GM12801 (cell line): ENCODE data around the gene GUCA2B.

Source experiments
- TF ChIP-seq, protein P1 (sequence below): IDR thresholded peaks from one replicate; pipeline ENCODE4 v1.5.1; 2011; ENCODE audit warnings: control low read depth; ENCODE audit not compliant: insufficient read length; ENCODE audit errors: extremely low read depth

Gene GUCA2B

DNA sequence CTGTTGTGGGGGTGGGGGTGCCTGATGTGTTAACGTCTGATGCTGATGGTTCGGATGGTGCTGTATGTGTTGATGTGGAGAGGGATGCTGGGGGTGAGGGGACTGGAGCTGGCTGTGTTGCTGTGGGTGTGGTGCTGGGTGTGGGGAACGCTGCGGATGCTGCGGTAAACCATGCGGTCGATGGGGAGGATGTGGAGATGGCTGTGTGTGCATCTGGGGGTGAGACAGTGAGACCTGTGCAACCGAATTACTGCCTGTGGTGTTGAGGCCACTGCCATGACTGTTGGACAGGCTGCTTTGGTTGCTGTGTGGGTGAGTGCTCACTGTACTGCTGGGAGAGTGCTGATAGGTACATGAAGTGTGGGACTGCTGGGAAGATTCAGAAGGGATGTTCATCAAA is 38.1 kb downstream of the GUCA2B start:
- TF ChIP-seq, protein P1, sequence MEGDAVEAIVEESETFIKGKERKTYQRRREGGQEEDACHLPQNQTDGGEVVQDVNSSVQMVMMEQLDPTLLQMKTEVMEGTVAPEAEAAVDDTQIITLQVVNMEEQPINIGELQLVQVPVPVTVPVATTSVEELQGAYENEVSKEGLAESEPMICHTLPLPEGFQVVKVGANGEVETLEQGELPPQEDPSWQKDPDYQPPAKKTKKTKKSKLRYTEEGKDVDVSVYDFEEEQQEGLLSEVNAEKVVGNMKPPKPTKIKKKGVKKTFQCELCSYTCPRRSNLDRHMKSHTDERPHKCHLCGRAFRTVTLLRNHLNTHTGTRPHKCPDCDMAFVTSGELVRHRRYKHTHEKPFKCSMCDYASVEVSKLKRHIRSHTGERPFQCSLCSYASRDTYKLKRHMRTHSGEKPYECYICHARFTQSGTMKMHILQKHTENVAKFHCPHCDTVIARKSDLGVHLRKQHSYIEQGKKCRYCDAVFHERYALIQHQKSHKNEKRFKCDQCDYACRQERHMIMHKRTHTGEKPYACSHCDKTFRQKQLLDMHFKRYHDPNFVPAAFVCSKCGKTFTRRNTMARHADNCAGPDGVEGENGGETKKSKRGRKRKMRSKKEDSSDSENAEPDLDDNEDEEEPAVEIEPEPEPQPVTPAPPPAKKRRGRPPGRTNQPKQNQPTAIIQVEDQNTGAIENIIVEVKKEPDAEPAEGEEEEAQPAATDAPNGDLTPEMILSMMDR = no peak

DNA sequence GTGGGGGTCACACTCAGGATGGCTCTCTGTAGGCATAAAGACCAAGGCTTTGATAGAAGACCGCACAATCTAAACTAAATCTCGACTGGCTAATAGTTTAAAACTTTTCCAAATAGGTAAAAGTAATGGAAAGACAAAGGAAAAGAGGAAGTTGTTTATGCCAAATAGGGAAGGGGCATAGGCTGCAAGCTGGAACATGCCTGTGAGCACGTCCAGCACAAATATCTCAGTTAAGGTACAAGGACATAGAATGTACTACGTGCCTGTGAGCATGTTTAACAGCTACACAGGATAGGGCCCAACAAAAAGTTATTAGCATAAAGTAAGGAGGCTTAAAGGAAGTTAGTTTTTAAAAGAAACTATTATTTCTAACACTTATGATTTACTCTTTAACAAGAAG is 38.9 kb downstream of the GUCA2B start:
- TF ChIP-seq, protein P1 = no peak

DNA sequence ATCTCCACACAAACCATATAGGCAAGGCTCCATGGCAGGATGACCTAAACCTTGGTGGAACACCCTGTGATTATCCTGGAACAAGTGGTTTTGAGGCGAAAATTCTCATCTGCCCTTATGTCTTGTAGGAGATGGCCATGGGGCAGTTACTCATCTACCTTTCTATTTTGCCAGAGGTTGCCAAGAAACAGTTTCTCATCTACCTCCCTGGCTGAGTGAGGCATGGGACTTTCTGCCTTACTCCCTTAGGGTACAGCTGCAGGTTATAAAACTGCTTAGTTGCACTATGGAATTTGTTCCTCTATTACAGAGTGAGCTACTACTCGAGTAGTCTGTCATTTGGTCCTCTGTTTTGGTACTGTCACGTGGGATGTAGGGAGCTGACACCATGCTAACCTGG is 42.6 kb downstream of the GUCA2B start:
- TF ChIP-seq, protein P1 = no peak

DNA sequence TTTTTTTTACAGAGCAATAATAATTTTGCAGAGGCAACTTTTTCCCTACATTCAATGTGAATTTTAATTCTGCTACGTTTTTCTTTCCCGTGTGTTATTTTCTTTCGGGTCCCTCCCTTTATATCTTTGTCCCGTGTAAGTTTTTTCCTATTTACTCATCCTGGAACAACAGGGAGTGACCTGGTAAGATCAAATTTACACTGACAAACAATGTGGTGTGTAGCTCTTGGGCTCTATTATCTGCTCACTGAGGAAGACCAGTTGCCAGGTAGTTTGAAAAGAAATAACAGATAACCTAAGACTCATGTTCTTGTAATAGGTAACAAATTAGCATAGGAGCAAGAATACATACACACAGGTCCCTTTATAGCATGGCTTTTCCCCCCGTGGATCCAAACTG is 45.0 kb downstream of the GUCA2B start:
- TF ChIP-seq, protein P1 = no peak

DNA sequence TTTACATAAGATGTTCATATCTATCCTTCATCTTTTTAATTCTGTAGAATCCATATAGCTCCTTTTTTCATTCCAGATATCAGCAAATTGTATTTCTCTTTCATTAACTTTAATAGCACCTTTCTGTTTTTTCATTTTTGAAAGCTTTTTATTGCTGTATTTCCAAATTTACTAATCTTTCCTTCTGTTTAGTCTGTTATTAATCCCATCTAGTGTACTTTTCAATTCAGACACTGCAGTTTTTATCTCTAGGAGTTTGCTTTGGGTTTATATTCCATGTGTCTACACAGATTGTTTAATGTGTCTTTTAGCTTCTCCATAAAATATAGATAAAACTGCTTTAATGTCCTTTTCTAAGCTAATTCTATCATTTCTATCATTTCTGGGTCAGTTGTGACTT is 48.8 kb downstream of the GUCA2B start:
- TF ChIP-seq, protein P1 = no peak
